Activated CD4-positive, alpha-beta memory T cell treated with anti-CD3 and anti-CD28 coated beads, Interleukin-2, amount 10 ng/mL, durations not matched to agents 7 days and 5 days (primary cell): Measurements from ENCODE around the gene TEF. TPM values are rescaled to one million over a fixed set of nuclear protein-coding genes. Genes with fewer than 3 reads are reported as not detected.

Experiments used
- CTCF ChIA-PET: fragments of 350-600 bp; sonication (Branson Sonifier 250); formaldehyde crosslinking; loops from one replicate; lab custom pipeline; 2021; ENCODE audit warnings: antibody characterized with exemption, inconsistent platforms; lab: Charles Lee
- POLR2A ChIA-PET: fragments of 350-600 bp; sonication (Branson Sonifier 250); formaldehyde crosslinking; loops from one replicate; lab custom pipeline; 2021; ENCODE audit warnings: antibody characterized with exemption; lab: Charles Lee
- DNase-seq: peaks from one replicate; pipeline ENCODE4 v3.0.0-alpha.2; 2020
- H3K27ac Mint-ChIP-seq: one replicate; pipeline ENCODE4 v1.8.0; 2021; ENCODE audit warnings: mild to moderate bottlenecking, mixed read lengths
- H3K27me3 Mint-ChIP-seq: one replicate; pipeline ENCODE4 v1.8.0; 2021; ENCODE audit warnings: mixed read lengths
- H3K36me3 Mint-ChIP-seq: one replicate; pipeline ENCODE4 v1.8.0; 2021; ENCODE audit warnings: low read depth, mixed read lengths
- H3K4me1 Mint-ChIP-seq: one replicate; pipeline ENCODE4 v1.8.0; 2021; ENCODE audit warnings: mixed read lengths
- H3K4me3 Mint-ChIP-seq: one replicate; pipeline ENCODE4 v1.8.0; 2021; ENCODE audit warnings: mild to moderate bottlenecking, mixed read lengths
- H3K9me3 Mint-ChIP-seq: one replicate; pipeline ENCODE4 v1.8.0; 2021; ENCODE audit warnings: mixed read lengths
- total RNA-seq, 2 experiments: library from RNA; stranded (reverse); gene quantifications; one replicate each; pipeline ENCODE4 v1.2.3, GENCODE V29; 2021

TEF gene
- total RNA-seq, 2 experiments from 2014 or later, result 2.3 to 3.3 TPM

GRCh38 chr22:41344189-41344788 lies 37.5 kb upstream of the TEF start:
- no peak overlapping the region for H3K27ac Mint-ChIP-seq
- POLR2A ChIA-PET, result interaction anchor here (1.5 kb wide), 1 partner anchor 43 kb away, joined by 3 read pairs; the partner anchor contains the start of gene ZC3H7B

GRCh38 chr22:41345807-41346335 lies 35.9 kb upstream of the TEF start:
- no peaks in the 10 kb centered on the region for H3K27me3 Mint-ChIP-seq
- H3K4me1 Mint-ChIP-seq, result peaks cover 2% of the 10 kb centered on the region
- ChIA-PET POLR2A (no interaction called here), CTCF (no interaction called here)
- H3K36me3 Mint-ChIP-seq, result peaks cover 19% of the 10 kb centered on the region
- DNase-seq, result no peak
- no peak overlapping the region for H3K4me3 Mint-ChIP-seq
- H3K27ac Mint-ChIP-seq, result no peak overlapping the region
- H3K9me3 Mint-ChIP-seq, result no peaks in the 10 kb centered on the region

More at GRCh38 chr22:41344189-41344788, 37.5 kb upstream of the TEF start:
- no peak for DNase-seq
- no peaks in the 10 kb centered on the region for H3K9me3 Mint-ChIP-seq
- peaks cover 8% of the 10 kb centered on the region for H3K36me3 Mint-ChIP-seq
- H3K27me3 Mint-ChIP-seq, result no peaks in the 10 kb centered on the region
- H3K4me1 Mint-ChIP-seq, result peaks cover 2% of the 10 kb centered on the region
- CTCF ChIA-PET, result no interaction called here
- no peak overlapping the region for H3K4me3 Mint-ChIP-seq

GRCh38 chr22:41347066-41347859 lies 34.5 kb upstream of the TEF start:
- CTCF ChIA-PET, result no interaction called here
- no peak overlapping the region for H3K27ac Mint-ChIP-seq

GRCh38 chr22:41348964-41349484 lies 32.7 kb upstream of the TEF start:
- H3K27me3 Mint-ChIP-seq, result no peaks in the 10 kb centered on the region
- no peaks in the 10 kb centered on the region for H3K4me1 Mint-ChIP-seq
- no peak overlapping the region for H3K4me3 Mint-ChIP-seq
- no peak overlapping the region for H3K27ac Mint-ChIP-seq
- no peaks in the 10 kb centered on the region for H3K9me3 Mint-ChIP-seq
- no peak for DNase-seq
- ChIA-PET CTCF (no interaction called here), POLR2A (no interaction called here)
- H3K36me3 Mint-ChIP-seq, result peaks cover 29% of the 10 kb centered on the region

More at GRCh38 chr22:41347066-41347859, 34.5 kb upstream of the TEF start:
- Mint-ChIP-seq H3K4me3 (no peak overlapping the region), H3K36me3 (peaks cover 23% of the 10 kb centered on the region), H3K4me1 (no peaks in the 10 kb centered on the region), H3K27me3 (no peaks in the 10 kb centered on the region), H3K9me3 (no peaks in the 10 kb centered on the region)
- DNase-seq, result no peak
- POLR2A ChIA-PET, result interaction anchor here (1.1 kb wide), 1 partner anchor 56 kb away, joined by 3 read pairs; no protein-coding TSS in a partner anchor

- no peak for DNase-seq
- Mint-ChIP-seq H3K27me3 (no peaks in the 10 kb centered on the region), H3K27ac (no peak overlapping the region), H3K4me1 (no peaks in the 10 kb centered on the region), H3K4me3 (no peak overlapping the region), H3K36me3 (peaks cover 39% of the 10 kb centered on the region), H3K9me3 (no peaks in the 10 kb centered on the region)
- ChIA-PET CTCF (no interaction called here), POLR2A (no interaction called here)
Measured at GRCh38 chr22:41350087-41350486, 31.7 kb upstream of the TEF start.

GRCh38 chr22:41351011-41351410 lies 30.7 kb upstream of the TEF start:
- Mint-ChIP-seq H3K27ac (no peak overlapping the region), H3K27me3 (no peaks in the 10 kb centered on the region), H3K4me1 (no peaks in the 10 kb centered on the region), H3K4me3 (no peak overlapping the region), H3K9me3 (no peaks in the 10 kb centered on the region), H3K36me3 (peaks cover 39% of the 10 kb centered on the region)
- CTCF ChIA-PET, result no interaction called here
- no peak for DNase-seq
- POLR2A ChIA-PET, result no interaction called here

GRCh38 chr22:41352058-41352457 lies 29.7 kb upstream of the TEF start:
- H3K36me3 Mint-ChIP-seq, result peaks cover 39% of the 10 kb centered on the region
- POLR2A ChIA-PET, result no interaction called here
- H3K4me3 Mint-ChIP-seq, result no peak overlapping the region
- DNase-seq, result no peak
- no peaks in the 10 kb centered on the region for H3K27me3 Mint-ChIP-seq
- CTCF ChIA-PET, result no interaction called here
- no peaks in the 10 kb centered on the region for H3K4me1 Mint-ChIP-seq
- no peak overlapping the region for H3K27ac Mint-ChIP-seq
- H3K9me3 Mint-ChIP-seq, result no peaks in the 10 kb centered on the region

- ChIA-PET POLR2A (interaction anchor here (1.3 kb wide), 1 partner anchor 27 kb away, joined by 5 read pairs; the partner anchor contains the start of gene TEF), CTCF (interaction anchor here (0.6 kb wide), 1 partner anchor 643 kb away, joined by 3 read pairs; no protein-coding TSS in a partner anchor)
- H3K4me1 Mint-ChIP-seq, result no peaks in the 10 kb centered on the region
- no peaks in the 10 kb centered on the region for H3K27me3 Mint-ChIP-seq
- H3K4me3 Mint-ChIP-seq, result no peak overlapping the region
- H3K27ac Mint-ChIP-seq, result no peak overlapping the region
- no peaks in the 10 kb centered on the region for H3K9me3 Mint-ChIP-seq
- peaks cover 35% of the 10 kb centered on the region for H3K36me3 Mint-ChIP-seq
- DNase-seq, result no peak
Measured at GRCh38 chr22:41353862-41354575, 27.7 kb upstream of the TEF start.

- no peak overlapping the region for H3K4me3 Mint-ChIP-seq
- CTCF ChIA-PET, result no interaction called here
- H3K9me3 Mint-ChIP-seq, result no peaks in the 10 kb centered on the region
- peaks cover 32% of the 10 kb centered on the region for H3K36me3 Mint-ChIP-seq
- POLR2A ChIA-PET, result no interaction called here
- H3K27me3 Mint-ChIP-seq, result no peaks in the 10 kb centered on the region
- DNase-seq, result no peak
- H3K4me1 Mint-ChIP-seq, result no peaks in the 10 kb centered on the region
- no peak overlapping the region for H3K27ac Mint-ChIP-seq
Measured at GRCh38 chr22:41354979-41355378, 26.8 kb upstream of the TEF start.

GRCh38 chr22:41355895-41356294 lies 25.8 kb upstream of the TEF start:
- ChIA-PET POLR2A (no interaction called here), CTCF (no interaction called here)
- H3K9me3 Mint-ChIP-seq, result no peaks in the 10 kb centered on the region
- no peaks in the 10 kb centered on the region for H3K4me1 Mint-ChIP-seq
- peaks cover 24% of the 10 kb centered on the region for H3K36me3 Mint-ChIP-seq
- no peak overlapping the region for H3K27ac Mint-ChIP-seq
- no peak for DNase-seq
- no peaks in the 10 kb centered on the region for H3K27me3 Mint-ChIP-seq
- no peak overlapping the region for H3K4me3 Mint-ChIP-seq

- Mint-ChIP-seq H3K4me3 (no peak overlapping the region), H3K27ac (no peak overlapping the region), H3K27me3 (no peaks in the 10 kb centered on the region), H3K36me3 (peaks cover 24% of the 10 kb centered on the region), H3K4me1 (no peaks in the 10 kb centered on the region), H3K9me3 (no peaks in the 10 kb centered on the region)
- DNase-seq, result no peak
- ChIA-PET CTCF (no interaction called here), POLR2A (no interaction called here)
Measured at GRCh38 chr22:41356430-41357028, 25.2 kb upstream of the TEF start.

GRCh38 chr22:41357191-41357590 lies 24.6 kb upstream of the TEF start:
- Mint-ChIP-seq H3K27ac (no peak overlapping the region), H3K4me1 (no peaks in the 10 kb centered on the region), H3K27me3 (no peaks in the 10 kb centered on the region), H3K9me3 (no peaks in the 10 kb centered on the region), H3K4me3 (no peak overlapping the region), H3K36me3 (peaks cover 20% of the 10 kb centered on the region)
- CTCF ChIA-PET, result no interaction called here
- DNase-seq, result no peak
- POLR2A ChIA-PET, result no interaction called here
